Left colon (tissue), 2 donors: ENCODE results near the gene ZNF644. TPM values are rescaled to one million over a fixed set of nuclear protein-coding genes. Genes with fewer than 3 reads are reported as not detected.
A peak's percentile ranks its signal among the peaks of the same experiment; 100 is the strongest.

Experiments
- ATAC-seq: fragments of 200-7000 bp; cut with Tn5 transposase; one replicate; pipeline ENCODE4 v1.9.1; 2020; ENCODE audit warnings: mild to moderate bottlenecking, moderate library complexity
- DNase-seq, 2 donors: peaks; one replicate each; pipeline ENCODE4 v3.0.0-alpha.2; 2020
- intact Hi-C, 2 donors: fragments of 100-400 bp; cut with DNase I in 1 of 2; cut with micrococcal nuclease in 1 of 2; formaldehyde crosslinking; loops; one replicate each; pipeline versions ENCODE4 v1.11.2 to v1.14.0; 2022; cut with DNase I, micrococcal nuclease
- total RNA-seq, 2 donors: library from RNA; stranded (reverse); fragmentation: NEBNext Ultra II Directional; extraction: Animal tissue kit (Norgen Biotek cat#: 25700); gene quantifications; one replicate each; pipeline ENCODE4 v1.2.1, GENCODE V29; 2021
- donor health status: DM: no; HTN: no; CAD: no.
- donor health status: DM: yes; HTN: yes; CAD: no.

Gene ZNF644
- total RNA-seq, 2 donors from 2014 or later: 46.1 to 56.0 TPM

DNA sequence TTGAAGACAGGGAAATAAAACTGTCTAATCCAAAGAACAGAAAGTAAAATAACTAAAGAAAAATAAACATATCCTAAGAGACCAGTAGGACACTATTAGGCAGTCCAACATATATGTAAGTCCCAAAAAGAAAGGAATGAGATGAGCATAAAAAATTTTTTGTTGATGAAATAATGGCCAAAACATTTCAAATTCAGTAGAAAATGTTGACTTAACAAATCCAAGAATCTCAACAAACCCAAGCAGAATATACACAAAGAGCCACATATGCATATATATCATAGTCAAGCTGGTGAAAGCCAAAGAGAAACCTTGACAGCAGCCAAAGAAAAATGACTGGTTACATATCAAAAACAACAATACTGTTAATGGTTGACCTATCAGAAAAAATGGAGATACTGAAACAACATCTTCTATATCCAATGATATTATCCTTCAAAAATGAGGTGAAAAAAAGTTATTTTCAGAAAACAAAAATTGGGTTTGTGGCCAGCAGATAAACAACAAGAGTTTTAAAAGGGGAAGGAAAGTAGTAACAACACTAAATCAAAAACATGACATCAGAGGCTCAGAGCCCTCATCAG is 26.4 kb downstream of the ZNF644 start:
- intact Hi-C loops: no loop called here
- ATAC-seq: no peak

GRCh38 chr1:90994461-90994860 is 27.4 kb downstream of the ZNF644 start:
- DNase-seq: no peak
- intact Hi-C loops: no loop called here
- ATAC-seq: no peak

More for the DNA sequence above, 26.4 kb downstream of the ZNF644 start:
- no peak for DNase-seq

GRCh38 chr1:90993245-90993644 is 28.6 kb downstream of the ZNF644 start:
- no peak for DNase-seq
- no peak for ATAC-seq
- intact Hi-C loops: no loop called here

DNA sequence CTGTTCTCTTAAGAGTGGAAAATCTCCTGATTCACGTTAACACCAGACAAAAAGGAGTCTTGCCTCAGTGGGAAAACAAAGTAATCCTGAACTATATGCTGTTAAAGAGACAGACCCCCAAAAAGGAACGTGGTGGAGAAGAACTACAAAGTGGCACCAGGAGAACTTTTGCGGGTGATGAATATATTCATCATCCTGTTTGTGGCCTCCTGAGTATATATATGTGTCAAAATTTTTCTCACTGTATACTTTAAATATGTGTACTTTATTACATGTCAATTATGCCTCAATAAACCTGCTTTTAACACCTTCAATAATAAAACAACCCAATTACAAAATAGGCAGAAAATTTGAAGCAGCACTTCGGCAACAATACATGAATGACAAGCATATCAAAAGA is 31.1 kb downstream of the ZNF644 start:
- ATAC-seq (no peak), DNase-seq (no peak)
- intact Hi-C loops: no loop called here

DNA sequence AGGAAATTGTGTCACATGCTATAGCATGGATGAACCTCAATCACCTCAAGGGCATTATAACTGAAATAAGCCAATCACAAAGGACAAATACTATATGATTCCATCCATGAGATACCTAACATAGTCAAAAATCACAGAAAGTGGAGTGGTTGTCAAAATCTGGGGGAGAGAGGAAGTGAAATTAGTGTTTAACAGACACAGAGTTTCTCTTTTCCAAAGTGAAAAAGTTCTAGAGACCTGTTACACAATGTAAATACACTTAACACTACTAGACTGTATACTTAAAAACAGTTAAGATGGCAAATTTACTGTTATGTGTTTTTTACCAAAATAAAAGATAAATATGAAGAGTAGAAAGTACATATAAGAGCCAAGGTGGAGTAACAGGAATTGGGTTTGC is 31.8 kb downstream of the ZNF644 start:
- DNase-seq: no peak
- no peak for ATAC-seq
- intact Hi-C loops: no loop called here

DNA sequence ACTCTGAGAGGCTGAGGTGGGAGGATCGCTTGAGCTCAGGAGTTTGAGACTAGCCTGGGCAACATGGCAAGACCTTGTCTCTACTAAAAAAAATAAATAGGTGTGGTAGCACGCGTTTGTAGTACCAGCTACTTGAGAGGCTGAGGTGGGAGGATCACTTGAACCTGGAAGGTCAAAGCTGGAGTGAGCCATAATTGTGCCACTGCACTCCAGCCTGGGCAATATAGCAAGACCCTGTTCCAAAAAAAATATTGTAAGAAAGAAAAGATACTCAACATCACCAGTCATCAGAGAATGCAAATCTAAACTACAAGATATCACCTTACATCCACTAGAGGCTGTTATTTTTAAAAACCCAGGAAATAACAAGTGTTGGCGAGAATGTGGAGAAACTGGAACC is 32.5 kb downstream of the ZNF644 start:
- no peak for DNase-seq
- no peak for ATAC-seq
- intact Hi-C loops: no loop called here

DNA sequence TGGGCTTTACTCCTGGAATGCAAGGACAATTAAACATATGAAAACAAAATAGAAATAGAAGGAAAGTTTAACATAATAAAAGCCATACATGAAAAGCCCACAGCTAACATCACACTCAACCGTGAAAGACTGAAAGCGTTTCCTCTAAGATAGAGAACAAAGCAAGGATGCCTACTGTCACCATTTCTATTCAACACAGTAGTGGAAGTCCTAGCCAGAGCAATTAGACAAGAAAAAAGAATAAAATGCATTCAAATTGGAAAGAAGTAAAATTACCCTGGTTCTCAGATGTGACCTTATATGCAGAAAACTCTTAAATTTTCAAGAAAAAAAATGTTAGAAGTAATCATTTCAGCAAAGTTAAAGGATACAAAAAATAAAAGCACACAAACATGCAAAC is 34.0 kb downstream of the ZNF644 start:
- no peak for ATAC-seq
- intact Hi-C loops: no loop called here
- no peak for DNase-seq

- DNase-seq: no peak
- no peak for ATAC-seq
- intact Hi-C loops: no loop called here
These were observed 34.9 kb downstream of the ZNF644 start for GRCh38 chr1:90986953-90987352.

- ATAC-seq (no peak), DNase-seq (no peak)
- intact Hi-C loops: no loop called here
These were observed 44.3 kb downstream of the ZNF644 start for GRCh38 chr1:90977522-90977921.

DNA sequence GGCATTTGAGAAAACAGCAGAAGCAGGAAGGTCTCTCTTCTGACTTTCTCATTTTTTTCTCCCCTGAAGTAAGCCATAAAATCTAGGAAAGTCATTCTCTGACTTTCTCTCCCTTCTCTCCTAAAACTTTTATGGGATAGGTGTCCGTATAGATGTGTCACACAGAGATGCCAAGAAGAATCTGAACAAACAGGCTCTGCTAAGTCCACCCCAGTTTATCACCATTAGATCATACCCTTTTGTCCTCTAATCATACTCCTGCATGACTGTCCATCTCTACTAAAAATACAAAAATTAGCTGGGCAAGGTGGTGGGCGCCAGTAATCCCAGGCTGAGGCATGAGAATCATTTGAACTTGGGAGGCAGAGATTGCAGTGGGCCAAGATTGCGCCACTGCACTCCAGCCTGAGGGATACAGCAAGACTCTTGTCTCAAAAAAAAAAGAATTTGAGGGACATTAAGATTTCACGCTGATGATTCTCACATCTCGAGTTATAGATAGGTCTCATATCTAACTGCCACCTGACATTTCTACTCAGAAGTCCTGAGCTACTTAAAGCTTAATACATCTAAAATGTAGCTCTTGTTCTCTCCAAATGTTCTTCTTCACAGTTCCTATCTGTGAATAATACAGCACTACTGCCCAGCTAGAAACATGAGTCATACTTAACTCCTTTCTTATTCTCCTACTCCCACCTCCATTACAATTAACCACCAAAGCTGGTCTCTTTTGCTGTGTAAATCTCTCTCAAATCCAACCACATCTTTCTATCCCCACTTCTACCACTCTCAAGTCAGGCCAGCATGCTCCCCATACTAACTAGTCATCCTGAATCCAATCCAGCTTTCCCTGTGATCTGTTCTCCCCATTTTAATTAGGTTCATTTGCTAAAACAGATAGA is 47.7 kb downstream of the ZNF644 start:
- intact Hi-C loops: no loop called here
- ATAC-seq (peak; percentile 15), DNase-seq (no peak)

DNA sequence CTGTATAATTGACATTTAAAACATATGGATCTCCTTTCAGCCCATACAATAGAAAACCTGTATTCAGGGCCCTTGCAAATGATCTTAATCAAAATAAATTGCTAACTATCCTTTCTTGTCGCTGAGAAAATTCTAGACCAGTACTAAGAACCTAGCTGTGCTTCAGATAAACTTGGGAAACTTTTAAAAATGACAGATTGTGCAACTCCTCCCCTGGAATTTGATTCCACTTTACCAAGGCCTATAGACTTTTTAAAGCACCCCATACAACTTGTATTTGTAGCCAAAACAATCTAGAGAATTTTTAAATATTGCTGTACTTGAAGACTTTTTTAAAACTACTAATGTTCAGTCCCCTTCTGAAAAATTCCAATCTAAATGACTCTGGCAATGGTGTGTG is 51.6 kb downstream of the ZNF644 start:
- DNase-seq (no peak), ATAC-seq (no peak)
- intact Hi-C loops: no loop called here

DNA sequence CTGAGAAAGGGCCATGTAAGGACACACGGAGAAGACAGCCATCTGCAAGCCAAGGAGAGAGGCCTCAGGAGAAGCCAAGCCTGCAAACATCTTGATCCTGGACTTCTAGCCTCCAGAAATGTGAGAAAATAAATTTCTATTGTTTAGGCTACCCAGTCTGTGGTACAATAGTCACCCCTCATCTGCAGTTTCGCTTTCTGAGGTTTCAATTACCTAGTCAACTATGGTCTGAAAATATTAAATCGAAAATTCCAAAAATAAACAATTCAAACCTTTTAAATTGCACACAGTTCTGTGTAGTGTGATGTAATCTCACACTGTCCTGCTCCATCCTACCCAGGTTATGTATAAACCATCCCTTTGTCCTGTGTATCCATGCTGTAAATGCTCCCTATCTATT is 52.6 kb downstream of the ZNF644 start:
- no peak for DNase-seq
- intact Hi-C loops: loop anchor here in 1 of 2 donors (10.0 kb wide), 1 partner anchor 244 kb away; no protein-coding TSS in a partner anchor
- ATAC-seq: no peak

DNA sequence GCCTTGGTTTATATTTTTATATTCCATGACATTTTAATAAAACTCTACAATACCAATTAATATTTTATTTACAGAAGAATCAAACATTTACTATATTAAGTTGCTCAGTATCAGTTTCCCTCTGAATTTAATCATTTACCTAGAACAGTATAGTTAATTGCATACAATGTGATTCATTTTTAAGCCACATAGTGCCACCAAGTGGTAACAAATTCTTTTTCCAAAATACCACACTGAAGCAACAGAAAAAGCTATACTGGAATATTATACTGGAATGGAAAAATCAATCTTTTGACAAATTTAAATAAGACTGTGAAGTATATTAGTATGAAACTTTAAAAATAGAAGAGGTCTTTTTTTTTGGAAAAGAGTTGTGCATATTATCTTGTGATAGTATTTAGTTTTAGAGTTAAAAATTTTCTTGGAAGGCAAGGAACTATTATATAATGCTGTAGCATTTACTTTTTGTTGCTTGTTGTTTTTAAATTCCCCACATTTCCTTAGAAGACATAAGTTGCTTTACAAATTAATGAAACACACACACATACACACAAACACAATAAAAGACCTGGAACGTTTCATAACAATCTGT is 57.3 kb downstream of the ZNF644 start:
- intact Hi-C loops: loop anchor here in 1 of 2 donors (10.0 kb wide), 1 partner anchor 240 kb away; no protein-coding TSS in a partner anchor
- DNase-seq (no peak), ATAC-seq (peak; percentile 85)

- DNase-seq (no peak), ATAC-seq (no peak)
- intact Hi-C loops: loop anchor here in 1 of 2 donors (10.0 kb wide), 1 partner anchor 239 kb away; no protein-coding TSS in a partner anchor
These were observed 58.2 kb downstream of the ZNF644 start for GRCh38 chr1:90963651-90964050.

- intact Hi-C loops: loop anchor here in 1 of 2 donors (10.0 kb wide), 1 partner anchor 238 kb away; no protein-coding TSS in a partner anchor
- ATAC-seq: no peak
- DNase-seq: no peak
These were observed 58.6 kb downstream of the ZNF644 start for GRCh38 chr1:90963236-90963635.

- DNase-seq (no peak), ATAC-seq (no peak)
- intact Hi-C loops: loop anchor here in 1 of 2 donors (10.0 kb wide), 1 partner anchor 235 kb away; no protein-coding TSS in a partner anchor
These were observed 62.3 kb downstream of the ZNF644 start for GRCh38 chr1:90959352-90960206.

- intact Hi-C loops: no loop called here
- DNase-seq: no peak
- no peak for ATAC-seq
These were observed 64.3 kb downstream of the ZNF644 start for GRCh38 chr1:90957497-90957896.

GRCh38 chr1:90955769-90956168 is 66.1 kb downstream of the ZNF644 start:
- DNase-seq (no peak), ATAC-seq (no peak)
- intact Hi-C loops: no loop called here

DNA sequence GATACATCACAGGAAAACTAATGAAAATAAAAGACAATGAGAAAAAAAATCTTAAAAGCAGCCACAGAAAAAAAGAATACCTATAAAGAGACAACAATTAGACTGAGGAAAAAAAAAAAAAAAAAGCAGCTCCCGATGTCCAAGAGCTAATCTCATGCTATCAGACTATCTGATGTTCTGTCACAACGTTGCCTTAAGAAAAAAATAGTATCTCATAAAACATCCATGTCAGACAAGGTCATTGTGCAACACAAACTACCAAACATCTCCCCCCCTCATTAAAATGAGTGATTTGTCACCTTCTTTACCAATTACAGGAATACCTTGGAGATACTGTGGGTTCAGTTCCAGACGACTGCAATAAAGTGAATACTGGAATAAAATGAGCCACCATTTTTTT is 68.9 kb downstream of the ZNF644 start:
- no peak for DNase-seq

More for the DNA sequence above, 68.9 kb downstream of the ZNF644 start:
- intact Hi-C loops: no loop called here
- ATAC-seq: no peak
